Fibroblast of peridontal ligament (primary cell): ENCODE results near the gene NEU1.
A peak's percentile ranks its signal among the peaks of the same experiment; 100 is the strongest.
"Not testable (repeated sequence)": the region's sequence is repeated elsewhere in the genome, so short reads cannot be mapped to it uniquely, and the experiment has no call there.

Experiments
- DNase-seq: peaks from one replicate; pipeline ENCODE4 v3.0.0-alpha.2; 2010; ENCODE audit errors: extremely low read depth

The NEU1 gene

GRCh38 chr6:31874084-31874670 lies 11.6 kb upstream of the NEU1 start:
- DNase-seq, result no peak

- peak; percentile 31 for DNase-seq
These were observed 8.5 kb upstream of the NEU1 start for GRCh38 chr6:31871046-31871659.

- DNase-seq, result no peak
These were observed 7.8 kb upstream of the NEU1 start for GRCh38 chr6:31870385-31870921.

- no peak for DNase-seq
These were observed 6.7 kb upstream of the NEU1 start for GRCh38 chr6:31869343-31869742.

- DNase-seq, result not testable (repeated sequence)
These were observed 6.0 kb upstream of the NEU1 start for GRCh38 chr6:31868658-31868971.

GRCh38 chr6:31865205-31866118 lies 2.8 kb upstream of the NEU1 start:
- DNase-seq, result no peak

GRCh38 chr6:31864818-31865204 lies 2.2 kb upstream of the NEU1 start:
- DNase-seq, result no peak

GRCh38 chr6:31864123-31864562 lies 1.5 kb upstream of the NEU1 start:
- not testable (repeated sequence) for DNase-seq

GRCh38 chr6:31861919-31862343 lies 690 bp downstream of the NEU1 start:
- DNase-seq, result no peak

GRCh38 chr6:31861150-31861549 lies 1.5 kb downstream of the NEU1 start:
- DNase-seq, result no peak

GRCh38 chr6:31860349-31860748 lies 2.3 kb downstream of the NEU1 start:
- no peak for DNase-seq

- DNase-seq, result no peak
These were observed 2.7 kb downstream of the NEU1 start for GRCh38 chr6:31859923-31860322.

- DNase-seq, result no peak
These were observed 3.9 kb downstream of the NEU1 start for GRCh38 chr6:31858707-31859106.

GRCh38 chr6:31857774-31858173 lies 4.8 kb downstream of the NEU1 start:
- not testable (repeated sequence) for DNase-seq

GRCh38 chr6:31851980-31852718 lies 10.5 kb downstream of the NEU1 start:
- DNase-seq, result not testable (repeated sequence)

GRCh38 chr6:31851485-31851832 lies 11.2 kb downstream of the NEU1 start:
- peak; percentile 45 for DNase-seq

GRCh38 chr6:31850765-31851484 lies 11.7 kb downstream of the NEU1 start:
- DNase-seq, result no peak

- no peak for DNase-seq
These were observed 15.2 kb downstream of the NEU1 start for GRCh38 chr6:31847276-31847978.

GRCh38 chr6:31844507-31844906 lies 18.1 kb downstream of the NEU1 start:
- no peak for DNase-seq

GRCh38 chr6:31842053-31842452 lies 20.6 kb downstream of the NEU1 start:
- no peak for DNase-seq

GRCh38 chr6:31839779-31840126 lies 22.9 kb downstream of the NEU1 start:
- DNase-seq, result not testable (repeated sequence)
